ENCODE data around the gene CLCNKA.

- TF ChIP-seq TAF1 (IDR thresholded peaks at IDR 0.05; ENCODE audit: low read depth) (no peak), EP300 (IDR thresholded peaks at IDR 0.05; ENCODE audit: borderline replicate concordance) (no peak), FOXM1 (IDR thresholded peaks at IDR 0.05; ENCODE audit: borderline replicate concordance, low read depth) (no peak), YY1 (IDR thresholded peaks at IDR 0.05; ENCODE audit: low read depth) (no peak), REST (IDR thresholded peaks at IDR 0.05; ENCODE audit: low read depth) (no peak), CREB1 (IDR thresholded peaks at IDR 0.05; ENCODE audit: low read depth) (no peak), CEBPB (IDR thresholded peaks at IDR 0.05) (no peak), NFIC (IDR thresholded peaks at IDR 0.05) (no peak), EGR1 (IDR thresholded peaks at IDR 0.05) (no peak), ZBTB7A (IDR thresholded peaks at IDR 0.05; ENCODE audit: low read depth) (no peak)
Measured at GRCh38 chr1:15972409-15972808, 49.4 kb upstream of the CLCNKA start.
